ENCODE measurements around the gene ARMS2. TPM values are rescaled to one million over a fixed set of nuclear protein-coding genes. Genes with fewer than 3 reads are reported as not detected.

Gene ARMS2
- polyA plus RNA-seq, 3 donors, result not detected

DNA sequence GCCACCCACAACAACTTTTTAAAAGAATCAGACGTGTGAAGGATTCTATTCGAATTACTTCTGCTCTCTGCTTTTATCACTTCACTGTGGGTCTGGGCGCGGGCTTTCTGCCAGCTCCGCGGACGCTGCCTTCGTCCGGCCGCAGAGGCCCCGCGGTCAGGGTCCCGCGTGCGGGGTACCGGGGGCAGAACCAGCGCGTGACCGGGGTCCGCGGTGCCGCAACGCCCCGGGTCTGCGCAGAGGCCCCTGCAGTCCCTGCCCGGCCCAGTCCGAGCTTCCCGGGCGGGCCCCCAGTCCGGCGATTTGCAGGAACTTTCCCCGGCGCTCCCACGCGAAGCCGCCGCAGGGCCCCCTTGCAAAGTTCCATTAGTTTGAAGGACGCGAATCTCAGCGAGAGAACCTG, 6.4 kb downstream of the ARMS2 start:
- peak overlapping the region in 2 of 3 experiments; percentile 20 to 63 for H3K4me3 ChIP-seq (replicated peaks in 1 of 3; ENCODE audit: low read depth in 2 of 3, low read length in 3 of 3)

DNA sequence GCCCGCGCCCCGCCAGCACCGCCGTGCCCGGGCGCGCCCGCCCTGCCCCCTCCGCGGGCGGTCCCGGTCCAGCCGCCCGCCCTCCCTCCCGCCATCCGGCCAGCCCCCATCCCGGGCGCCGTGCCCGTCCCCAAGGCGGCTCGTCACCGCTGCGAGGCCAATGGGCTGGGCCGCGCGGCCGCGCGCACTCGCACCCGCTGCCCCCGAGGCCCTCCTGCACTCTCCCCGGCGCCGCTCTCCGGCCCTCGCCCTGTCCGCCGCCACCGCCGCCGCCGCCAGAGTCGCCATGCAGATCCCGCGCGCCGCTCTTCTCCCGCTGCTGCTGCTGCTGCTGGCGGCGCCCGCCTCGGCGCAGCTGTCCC, 6.9 kb downstream of the ARMS2 start, which contains the start of gene HTRA1:
Gene HTRA1 (plus strand): TSS at position 187 of the 362 bp plus-strand sequence. CDS start 100 bp downstream, at position 287.
- Mint-ChIP-seq H3K27ac (peak within 1 kb of the TSS in 1 of 7 donors; percentile 14), H3K27me3 (ENCODE audit: low read depth in 3 of 3) (peaks cover 85 to 93% (median 88%) of the 10 kb centered on the region in 3 donors), H3K36me3 (peaks cover 3 to 23% of the 10 kb centered on the region in 2 donors), H3K4me1 (peaks cover 46% of the 10 kb centered on the region), H3K9me3 (peaks cover 0 to 21% (median 8%) of the 10 kb centered on the region in 7 donors), H3K4me3 (peak within 1 kb of the TSS; percentile 89 to 93)
- peaks cover 15 to 34% of the 10 kb centered on the region in 2 donors for H3K4me1 ChIP-seq (ENCODE audit: control insufficient read depth in 1 of 2, insufficient read depth in 2 of 2, low read length in 2 of 2)
- peak within 1 kb of the TSS; percentile 67 for H2AFZ ChIP-seq (ENCODE audit: insufficient read depth, low read depth, low read length, poor library complexity, severe bottlenecking)
- peak within 1 kb of the TSS; percentile 88 for H3K4me2 ChIP-seq (replicated peaks; ENCODE audit: extremely low read depth, low read length, poor library complexity, severe bottlenecking)
- H3K9ac ChIP-seq (ENCODE audit: insufficient read depth, low read length, poor library complexity, severe bottlenecking), result peak within 1 kb of the TSS; percentile 4
- H3K36me3 ChIP-seq (replicated peaks in 1 of 2; ENCODE audit: control insufficient read depth in 1 of 2, insufficient read depth in 2 of 2, low read length in 2 of 2), result no peaks in the 10 kb centered on the region
- no peak within 1 kb of the TSS for H3K27ac ChIP-seq (ENCODE audit: low read depth in 1 of 2, low read length in 2 of 2)
- under 1% methylated on average over 55 of the region's 56 CpGs for WGBS (ENCODE audit: insufficient coverage)
- peak within 1 kb of the TSS; percentile 20 to 72 (median 41) for H3K4me3 ChIP-seq (replicated peaks in 1 of 3; ENCODE audit: low read depth in 2 of 3, low read length in 3 of 3)
- H3K9me3 ChIP-seq (replicated peaks in 1 of 2; ENCODE audit: control insufficient read depth in 1 of 2, insufficient read depth in 1 of 2, low read length in 2 of 2), result peaks cover 0 to 35% of the 10 kb centered on the region in 2 donors
- no peaks in the 10 kb centered on the region for H3K79me2 ChIP-seq (ENCODE audit: insufficient read depth, low read length)
- intact Hi-C loops (cut with micrococcal nuclease), result no loop called here
- peaks cover 71 to 88% of the 10 kb centered on the region in 2 donors for H3K27me3 ChIP-seq (ENCODE audit: control insufficient read depth in 2 of 2, insufficient read depth in 2 of 2, low read length in 2 of 2)
- DNase-seq, result no peak
- no peaks in the 10 kb centered on the region for H4K20me1 ChIP-seq (ENCODE audit: insufficient read depth, low read length)
- TF ChIP-seq, protein P1, sequence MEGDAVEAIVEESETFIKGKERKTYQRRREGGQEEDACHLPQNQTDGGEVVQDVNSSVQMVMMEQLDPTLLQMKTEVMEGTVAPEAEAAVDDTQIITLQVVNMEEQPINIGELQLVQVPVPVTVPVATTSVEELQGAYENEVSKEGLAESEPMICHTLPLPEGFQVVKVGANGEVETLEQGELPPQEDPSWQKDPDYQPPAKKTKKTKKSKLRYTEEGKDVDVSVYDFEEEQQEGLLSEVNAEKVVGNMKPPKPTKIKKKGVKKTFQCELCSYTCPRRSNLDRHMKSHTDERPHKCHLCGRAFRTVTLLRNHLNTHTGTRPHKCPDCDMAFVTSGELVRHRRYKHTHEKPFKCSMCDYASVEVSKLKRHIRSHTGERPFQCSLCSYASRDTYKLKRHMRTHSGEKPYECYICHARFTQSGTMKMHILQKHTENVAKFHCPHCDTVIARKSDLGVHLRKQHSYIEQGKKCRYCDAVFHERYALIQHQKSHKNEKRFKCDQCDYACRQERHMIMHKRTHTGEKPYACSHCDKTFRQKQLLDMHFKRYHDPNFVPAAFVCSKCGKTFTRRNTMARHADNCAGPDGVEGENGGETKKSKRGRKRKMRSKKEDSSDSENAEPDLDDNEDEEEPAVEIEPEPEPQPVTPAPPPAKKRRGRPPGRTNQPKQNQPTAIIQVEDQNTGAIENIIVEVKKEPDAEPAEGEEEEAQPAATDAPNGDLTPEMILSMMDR (IDR thresholded peaks at IDR 0.05), result no peak

More for the DNA sequence above, 6.4 kb downstream of the ARMS2 start:
- Mint-ChIP-seq H3K4me3 (peak overlapping the region; percentile 69 to 89), H3K4me1 (peaks cover 41% of the 10 kb centered on the region), H3K36me3 (peaks cover 3 to 23% of the 10 kb centered on the region in 2 donors), H3K27ac (no peak overlapping the region), H3K9me3 (peaks cover 0 to 21% (median 8%) of the 10 kb centered on the region in 7 donors), H3K27me3 (ENCODE audit: low read depth in 3 of 3) (peaks cover 83 to 94% (median 88%) of the 10 kb centered on the region in 3 donors)
- Histone ChIP-seq H3K9ac (ENCODE audit: insufficient read depth, low read length, poor library complexity, severe bottlenecking) (peak overlapping the region; percentile 4), H3K9me3 (replicated peaks in 1 of 2; ENCODE audit: control insufficient read depth in 1 of 2, insufficient read depth in 1 of 2, low read length in 2 of 2) (peaks cover 0 to 35% of the 10 kb centered on the region in 2 donors), H3K27me3 (ENCODE audit: control insufficient read depth in 2 of 2, insufficient read depth in 2 of 2, low read length in 2 of 2) (peaks cover 73 to 88% of the 10 kb centered on the region in 2 donors), H3K27ac (ENCODE audit: low read depth in 1 of 2, low read length in 2 of 2) (no peak overlapping the region), H2AFZ (ENCODE audit: insufficient read depth, low read depth, low read length, poor library complexity, severe bottlenecking) (peak overlapping the region; percentile 49), H3K4me1 (ENCODE audit: control insufficient read depth in 1 of 2, insufficient read depth in 2 of 2, low read length in 2 of 2) (peaks cover 12 to 30% of the 10 kb centered on the region in 2 donors), H3K36me3 (replicated peaks in 1 of 2; ENCODE audit: control insufficient read depth in 1 of 2, insufficient read depth in 2 of 2, low read length in 2 of 2) (no peaks in the 10 kb centered on the region), H4K20me1 (ENCODE audit: insufficient read depth, low read length) (no peaks in the 10 kb centered on the region), H3K79me2 (ENCODE audit: insufficient read depth, low read length) (no peaks in the 10 kb centered on the region), H3K4me2 (replicated peaks; ENCODE audit: extremely low read depth, low read length, poor library complexity, severe bottlenecking) (peak overlapping the region; percentile 88)
- no peak for DNase-seq
- TF ChIP-seq, protein P1 (IDR thresholded peaks at IDR 0.05), result no peak
- WGBS (ENCODE audit: insufficient coverage), result under 1% methylated on average over 40 of the region's 40 CpGs
- intact Hi-C loops (cut with micrococcal nuclease), result no loop called here

Measured in CD14-positive monocyte (primary cell).